Measurements from ENCODE around the gene IGF1R. TPM values are rescaled to one million over a fixed set of nuclear protein-coding genes. Genes with fewer than 3 reads are reported as not detected.

IGF1R gene
- total RNA-seq, 1 donor from 2014 or later = 23.5 TPM

GRCh38 chr15:98844261-98844660 lies 195.9 kb downstream of the IGF1R start:
- Histone ChIP-seq H3K36me3 (no peaks in the 10 kb centered on the region), H3F3A (ENCODE audit: low read depth) (no peaks in the 10 kb centered on the region), H2AFZ (replicated peaks) (no peak overlapping the region), H3K27me3 (no peaks in the 10 kb centered on the region), H3K9me3 (ENCODE audit: low read depth) (no peaks in the 10 kb centered on the region), H3K79me2 (ENCODE audit: low read depth) (peaks cover 97% of the 10 kb centered on the region), H4K20me1 (ENCODE audit: low read depth) (peaks cover 93% of the 10 kb centered on the region), H3K9ac (no peak overlapping the region), H3K4me1 (peaks cover 32% of the 10 kb centered on the region), H3K4me3 (no peak overlapping the region), H3K27ac (no peak overlapping the region), H3K4me2 (no peak overlapping the region)
- TF ChIP-seq EZH2phosphoT487 (IDR thresholded peaks at IDR 0.05) (no peak), CTCF (IDR thresholded peaks at IDR 0.05) (no peak), EZH2 (IDR thresholded peaks at IDR 0.05) (no peak)
- Mint-ChIP-seq H3K4me3 (no peak overlapping the region), H3K4me1 (peaks cover 53% of the 10 kb centered on the region), H3K36me3 (peaks cover 7% of the 10 kb centered on the region), H3K27ac (no peak overlapping the region), H3K9me3 (peaks cover 3% of the 10 kb centered on the region), H3K27me3 (ENCODE audit: insufficient read depth, low read depth) (no peaks in the 10 kb centered on the region)
- DNase-seq (ENCODE audit: low spot score) = no peak

- Histone ChIP-seq H3K79me2 (ENCODE audit: low read depth) (peaks cover 98% of the 10 kb centered on the region), H3F3A (ENCODE audit: low read depth) (peaks cover 3% of the 10 kb centered on the region), H3K9ac (no peak overlapping the region), H3K4me3 (no peak overlapping the region), H3K27ac (no peak overlapping the region), H3K4me1 (peaks cover 33% of the 10 kb centered on the region), H4K20me1 (ENCODE audit: low read depth) (peaks cover 97% of the 10 kb centered on the region), H3K4me2 (no peak overlapping the region), H3K27me3 (no peaks in the 10 kb centered on the region), H3K36me3 (no peaks in the 10 kb centered on the region), H3K9me3 (ENCODE audit: low read depth) (no peaks in the 10 kb centered on the region), H2AFZ (replicated peaks) (no peak overlapping the region)
- Mint-ChIP-seq H3K4me1 (peaks cover 52% of the 10 kb centered on the region), H3K9me3 (peaks cover 3% of the 10 kb centered on the region), H3K4me3 (no peak overlapping the region), H3K27me3 (ENCODE audit: insufficient read depth, low read depth) (no peaks in the 10 kb centered on the region), H3K27ac (no peak overlapping the region), H3K36me3 (peaks cover 4% of the 10 kb centered on the region)
- no peak for DNase-seq (ENCODE audit: low spot score)
- TF ChIP-seq EZH2phosphoT487 (IDR thresholded peaks at IDR 0.05) = no peak
- TF ChIP-seq CTCF (IDR thresholded peaks at IDR 0.05) = no peak
- no peak for TF ChIP-seq EZH2 (IDR thresholded peaks at IDR 0.05)
Observed at GRCh38 chr15:98845138-98845884, 197.0 kb downstream of the IGF1R start.

- Histone ChIP-seq H4K20me1 (ENCODE audit: low read depth) (peaks cover 94% of the 10 kb centered on the region), H3K36me3 (no peaks in the 10 kb centered on the region), H3K4me1 (peaks cover 35% of the 10 kb centered on the region), H3K79me2 (ENCODE audit: low read depth) (peaks cover 97% of the 10 kb centered on the region), H3F3A (ENCODE audit: low read depth) (peaks cover 35% of the 10 kb centered on the region), H3K27me3 (no peaks in the 10 kb centered on the region), H3K9me3 (ENCODE audit: low read depth) (no peaks in the 10 kb centered on the region), H2AFZ (replicated peaks) (no peak overlapping the region), H3K9ac (no peak overlapping the region), H3K4me3 (peak overlapping the region; percentile 73), H3K4me2 (peak overlapping the region; percentile 89), H3K27ac (no peak overlapping the region)
- peaks cover 58% of the 10 kb centered on the region for H3K4me1 Mint-ChIP-seq
- H3K27me3 Mint-ChIP-seq (ENCODE audit: insufficient read depth, low read depth) = peaks cover 4% of the 10 kb centered on the region
- no peaks in the 10 kb centered on the region for H3K9me3 Mint-ChIP-seq
- no peak for TF ChIP-seq EZH2 (IDR thresholded peaks at IDR 0.05)
- peak; percentile 79 for TF ChIP-seq CTCF (IDR thresholded peaks at IDR 0.05)
- H3K27ac Mint-ChIP-seq = peak overlapping the region; percentile 67
- peak overlapping the region; percentile 93 for H3K4me3 Mint-ChIP-seq
- peak; percentile 85 for DNase-seq (ENCODE audit: low spot score)
- H3K36me3 Mint-ChIP-seq = no peaks in the 10 kb centered on the region
Observed at GRCh38 chr15:98850961-98851572, 202.7 kb downstream of the IGF1R start.

Data from neural progenitor cell (in vitro differentiated cells).